Psoas muscle (tissue), 8 donors: ENCODE data around the gene TFR2. TPM values are rescaled to one million over a fixed set of nuclear protein-coding genes. Genes with fewer than 3 reads are reported as not detected.

Experiments used
- ATAC-seq, 4 donors: fragments of 200-7000 bp; cut with Tn5 transposase; one replicate each; pipeline ENCODE4 v1.9.1; 2020; ENCODE audit warnings: moderate library complexity in 3 of 4, mild to moderate bottlenecking in 2 of 4
- DNase-seq, 2 donors: peaks; one replicate each; pipeline ENCODE4 v3.0.0-alpha.2; 2020
- H3K27ac ChIP-seq: fragments of 200-600 bp; one replicate; pipeline ENCODE4 v1.8.0; 2022
- H3K27me3 ChIP-seq, 3 donors: fragments of 200-600 bp in 1 of 3; one replicate each; pipeline versions ENCODE4 v1.6.1 to v1.8.0; 2013 to 2022; ENCODE audit warnings: low read length in 2 of 3, mild to moderate bottlenecking in 2 of 3, moderate library complexity in 1 of 3; ENCODE audit not compliant: insufficient read depth in 3 of 3
- H3K36me3 ChIP-seq, 2 donors: fragments of 200-600 bp in 1 of 2; one replicate each; pipeline versions ENCODE4 v1.6.1 to v1.8.0; 2013 to 2022; ENCODE audit warnings: low read depth in 1 of 2, mild to moderate bottlenecking in 1 of 2, moderate library complexity in 1 of 2; ENCODE audit not compliant: insufficient read depth in 1 of 2
- H3K4me1 ChIP-seq: fragments of 200-600 bp; one replicate; pipeline ENCODE4 v1.8.0; 2022
- H3K4me3 ChIP-seq: fragments of 200-600 bp; one replicate; pipeline ENCODE4 v1.8.0; 2022; ENCODE audit warnings: mild to moderate bottlenecking
- H3K9me3 ChIP-seq: fragments of 200-600 bp; one replicate; pipeline ENCODE4 v1.8.0; 2022
- CTCF ChIP-seq: fragments of 200-600 bp; IDR thresholded peaks from one replicate; pipeline ENCODE4 v1.8.0; 2022; ENCODE audit warnings: antibody characterized with exemption
- WGBS, 3 donors: extraction: QIAGEN DNeasy Blood & Tissue Kit; methylation state at CpG; one replicate each; pipeline versions ENCODE4 v1.1.6 to v1.1.7; 2013; 5-methylcytosine and 5-hydroxymethylcytosine counted together
- intact Hi-C, 2 donors: fragments of 100-400 bp; cut with DNase I; formaldehyde crosslinking; loops; one replicate each; pipeline versions ENCODE4 v1.11.0 to v1.14.2; 2022
- polyA plus RNA-seq, 3 donors: library from polyadenylated mRNA; stranded (reverse); fragments of 200-250 nt; gene quantifications; one replicate each; pipeline ENCODE4 v1.2.3, GENCODE V29; 2013
- total RNA-seq, 4 donors: library from RNA; stranded (reverse); fragmentation: NEBNext Ultra II Directional in 2 of 4; extraction: Animal tissue kit (Norgen Biotek cat#: 25700) in 2 of 4; gene quantifications; one replicate each; pipeline versions ENCODE4 v1.2.1 to v1.2.4, GENCODE V29; 2021 to 2023
- donor health status: healthy with polysubstance abuse.
- donor health status: DM: no; HTN: no; CAD: no; lungs with moderate emphysema.
- donor health status: Bipolar disorder and iron deficiency.
- donor health status: healthy.
- donor health status: DM: yes; HTN: yes; CAD: no.
- donor health status: DM: no; HTN: no; CAD: no.
- donor health status: DM: no; HTN: no; CAD: no.
- donor health status: DM: yes; HTN: yes; CAD: no.

The TFR2 gene
- total and polyA plus RNA-seq, 7 donors, result 0.04 to 0.36 TPM; not detected in 5

GRCh38 chr7:100687261-100687660 lies 45.9 kb upstream of the TFR2 start:
- DNase-seq (peak in 1 of 2 donors; percentile 48), ATAC-seq (no peak)
- Histone ChIP-seq H3K36me3 (peaks cover 0 to 71% of the 10 kb centered on the region in 2 donors), H3K4me3 (no peak overlapping the region), H3K27me3 (no peaks in the 10 kb centered on the region), H3K9me3 (no peaks in the 10 kb centered on the region), H3K4me1 (peaks cover 36% of the 10 kb centered on the region), H3K27ac (no peak overlapping the region)
- 79 to 84% (median 82%) methylated on average over 19 to 22 of the region's 22 CpGs for WGBS, 3 donors
- TF ChIP-seq CTCF, result no peak
- intact Hi-C loops, result loop anchor here in 1 of 2 donors (5.0 kb wide), 1 partner anchor 110 kb away; no protein-coding TSS in a partner anchor

- TF ChIP-seq CTCF, result no peak
- no peak overlapping the region for H3K27ac ChIP-seq
- DNase-seq (no peak), ATAC-seq (no peak)
- no peaks in the 10 kb centered on the region for H3K27me3 ChIP-seq
- no peaks in the 10 kb centered on the region for H3K9me3 ChIP-seq
- 90 to 94% (median 91%) methylated on average over 17 of the region's 17 CpGs for WGBS, 3 donors
- H3K4me3 ChIP-seq, result no peak overlapping the region
- peaks cover 32% of the 10 kb centered on the region for H3K4me1 ChIP-seq
- H3K36me3 ChIP-seq, result peaks cover 0 to 76% of the 10 kb centered on the region in 2 donors
- intact Hi-C loops, result loop anchor here in 1 of 2 donors (5.0 kb wide), 1 partner anchor 110 kb away; no protein-coding TSS in a partner anchor
Measured at GRCh38 chr7:100686822-100687211, 45.5 kb upstream of the TFR2 start.

- peak in 1 of 2 donors; percentile 48 for DNase-seq
- Histone ChIP-seq H3K36me3 (peaks cover 3 to 81% of the 10 kb centered on the region in 2 donors), H3K27me3 (no peaks in the 10 kb centered on the region), H3K4me3 (no peak overlapping the region), H3K9me3 (no peaks in the 10 kb centered on the region), H3K4me1 (peaks cover 26% of the 10 kb centered on the region), H3K27ac (no peak overlapping the region)
- TF ChIP-seq CTCF, result no peak
- intact Hi-C loops, result loop anchor here in 1 of 2 donors (5.0 kb wide), 1 partner anchor 109 kb away; no protein-coding TSS in a partner anchor
- no peak for ATAC-seq
- 80 to 86% (median 82%) methylated on average over 32 to 33 of the region's 33 CpGs for WGBS, 3 donors
Measured at GRCh38 chr7:100686201-100686821, 45.0 kb upstream of the TFR2 start.

GRCh38 chr7:100685631-100686145 lies 44.3 kb upstream of the TFR2 start:
- Histone ChIP-seq H3K27ac (no peak overlapping the region), H3K4me1 (peaks cover 20% of the 10 kb centered on the region), H3K36me3 (peaks cover 3 to 86% of the 10 kb centered on the region in 2 donors), H3K27me3 (no peaks in the 10 kb centered on the region), H3K4me3 (no peak overlapping the region), H3K9me3 (no peaks in the 10 kb centered on the region)
- no peak for TF ChIP-seq CTCF
- DNase-seq (no peak), ATAC-seq (no peak)
- WGBS, 3 donors, result 91 to 95% (median 92%) methylated on average over 16 to 17 of the region's 17 CpGs
- intact Hi-C loops, result loop anchor here in 1 of 2 donors (5.0 kb wide), 1 partner anchor 108 kb away; no protein-coding TSS in a partner anchor
